GM12878 (cell line): ENCODE data around the gene FAM3B. TPM values are rescaled to one million over a fixed set of nuclear protein-coding genes. Genes with fewer than 3 reads are reported as not detected.
A peak's percentile ranks its signal among the peaks of the same experiment; 100 is the strongest.

ENCODE experiments used
- BRCA1 ChIP-seq: IDR thresholded peaks from 2 replicates; pipeline ENCODE4 v1.6.1; 2011; ENCODE audit warnings: low read depth, low read length, improper control_type of control experiment
- CBFB ChIP-seq: IDR thresholded peaks from 2 replicates; pipeline ENCODE4 v1.6.1; 2016; ENCODE audit warnings: antibody characterized with exemption, low read depth
- CBX3 ChIP-seq: fragments of 200-600 bp; sonication (generic); IDR thresholded peaks from 2 replicates; pipeline ENCODE4 v1.6.1; 2016; ENCODE audit warnings: low read depth, borderline replicate concordance
- FOXM1 ChIP-seq: IDR thresholded peaks from 2 replicates; pipeline ENCODE4 v1.6.1; 2012; ENCODE audit warnings: low read depth, mild to moderate bottlenecking, inconsistent platforms, low read length, moderate library complexity
- IKZF1 ChIP-seq: fragments of 450-650 bp; conservative IDR thresholded peaks from 2 replicates; pipeline ENCODE4 v1.6.1; 2017; ENCODE audit warnings: antibody characterized with exemption, mild to moderate bottlenecking
- KAT2A ChIP-seq: conservative IDR thresholded peaks from 2 replicates; pipeline ENCODE4 v1.6.1; 2011; ENCODE audit warnings: low read depth, low read length; ENCODE audit not compliant: control insufficient read depth
- MYB ChIP-seq: fragments of 150-350 bp; IDR thresholded peaks from 2 replicates; pipeline ENCODE4 v1.6.1; 2014; ENCODE audit warnings: mild to moderate bottlenecking, low read depth, low read length, borderline replicate concordance
- NR2F1 ChIP-seq: fragments of 450-650 bp; conservative IDR thresholded peaks from 2 replicates; pipeline ENCODE4 v1.6.1; 2017; ENCODE audit warnings: mild to moderate bottlenecking
- RFX5 ChIP-seq: IDR thresholded peaks from 2 replicates; pipeline ENCODE4 v1.6.1; 2011; ENCODE audit warnings: low read depth, low read length, improper control_type of control experiment
- STAT3 ChIP-seq: IDR thresholded peaks from 2 replicates; pipeline ENCODE4 v1.6.1; 2011; ENCODE audit warnings: low read depth, low read length, improper control_type of control experiment
- TCF12 ChIP-seq: IDR thresholded peaks from 2 replicates; pipeline ENCODE4 v1.6.1; 2011; ENCODE audit warnings: low read depth, mild to moderate bottlenecking, low read length
- ZBED1 ChIP-seq: IDR thresholded peaks from 2 replicates; pipeline ENCODE4 v1.6.1; 2016; ENCODE audit warnings: borderline replicate concordance
- polyA plus RNA-seq, 11 experiments: library from polyadenylated mRNA; depleted of rRNA in 4 of 11; unstranded in 6 of 11; stranded (reverse) in 5 of 11; fragments of >200 nt; fragmentation: Nextera tagmentation in 4 of 11; fragmentation: Illumina TruSeq in 1 of 11; extraction: Ambion mirVana in 4 of 11; extraction: Trizol in 1 of 11; gene quantifications; 1 replicate in 1 of 11; 2 replicates in 10 of 11; pipeline versions ENCODE4 v1.2.1 to v1.2.3, GENCODE V29; 2011 to 2016; ENCODE audit warnings: inconsistent platforms in 2 of 11, missing spikeins in 2 of 11, low read depth in 1 of 11
- total RNA-seq, 4 experiments: library from RNA; depleted of rRNA in 3 of 4; stranded (reverse); fragments of >200 nt in 3 of 4; fragmentation: Illumina TruSeq in 1 of 4; extraction: Trizol in 1 of 4; gene quantifications; 2 replicates each; pipeline versions ENCODE4 v1.2.1 to v1.2.3, GENCODE V29; 2013 to 2021
- TF ChIP-seq, protein P1 (sequence below): fragments of 450-650 bp; IDR thresholded peaks from 2 replicates; pipeline ENCODE4 v1.6.1; 2017; ENCODE audit warnings: mild to moderate bottlenecking, moderate library complexity
- TF ChIP-seq, protein P2 (sequence below): IDR thresholded peaks from 2 replicates; pipeline ENCODE4 v1.6.1; 2012; ENCODE audit warnings: improper control_type of control experiment, low read depth, low read length; ENCODE audit not compliant: insufficient replicate concordance
- TF ChIP-seq, protein P3 (sequence below): fragments of 450-650 bp; IDR thresholded peaks from 2 replicates; pipeline ENCODE4 v1.6.1; 2017; ENCODE audit warnings: mild to moderate bottlenecking, low read depth, inconsistent platforms; ENCODE audit not compliant: poor library complexity, severe bottlenecking
- TF ChIP-seq, protein P4 (sequence below): fragments of 450-650 bp; IDR thresholded peaks from 2 replicates; pipeline ENCODE4 v1.6.1; 2017; ENCODE audit warnings: mild to moderate bottlenecking

Gene FAM3B
- total and polyA plus RNA-seq, 10 of the 15 experiments (the other 5 are each of a cell fraction or from before 2014, with no cell fraction given) = 0.12 TPM; not detected in 9

DNA sequence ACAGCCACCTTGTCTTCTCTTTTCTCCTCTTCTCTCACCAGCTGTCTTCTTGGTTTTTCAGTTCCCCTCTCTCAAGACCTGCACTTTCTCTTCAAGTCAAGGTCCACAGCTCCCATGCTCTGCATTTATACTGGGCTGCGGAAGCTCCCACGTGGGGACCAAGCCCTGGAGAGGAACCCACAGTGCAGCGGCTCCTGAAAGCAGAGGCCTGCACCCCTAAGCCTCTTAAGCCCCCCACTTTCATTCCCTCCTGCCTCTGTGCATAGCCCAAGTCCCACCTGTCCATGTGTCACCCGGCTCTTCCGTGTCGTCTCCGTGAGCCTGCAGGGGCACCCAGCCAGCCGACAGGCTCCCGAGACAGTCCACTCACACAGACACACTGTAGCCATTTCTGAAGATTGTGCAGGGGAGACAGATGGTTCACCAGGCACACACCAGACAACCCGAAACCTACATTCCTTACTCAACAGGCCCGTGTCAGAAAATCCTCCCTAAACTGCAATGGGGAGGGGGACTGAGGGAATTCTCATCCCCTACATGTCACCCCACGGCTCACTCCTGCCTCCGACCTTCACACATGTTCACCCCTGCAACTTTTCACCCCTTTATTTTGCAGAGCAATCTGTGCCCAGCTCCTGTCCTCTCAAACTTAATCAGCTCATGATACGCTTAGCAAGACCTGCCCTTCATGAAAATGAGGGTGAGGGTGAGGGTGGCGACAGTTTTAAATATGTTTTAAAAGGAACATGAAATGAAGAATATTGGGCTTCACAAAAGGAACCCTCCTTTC, 51.5 kb downstream of the FAM3B start (continued):
- TF ChIP-seq, protein P1, sequence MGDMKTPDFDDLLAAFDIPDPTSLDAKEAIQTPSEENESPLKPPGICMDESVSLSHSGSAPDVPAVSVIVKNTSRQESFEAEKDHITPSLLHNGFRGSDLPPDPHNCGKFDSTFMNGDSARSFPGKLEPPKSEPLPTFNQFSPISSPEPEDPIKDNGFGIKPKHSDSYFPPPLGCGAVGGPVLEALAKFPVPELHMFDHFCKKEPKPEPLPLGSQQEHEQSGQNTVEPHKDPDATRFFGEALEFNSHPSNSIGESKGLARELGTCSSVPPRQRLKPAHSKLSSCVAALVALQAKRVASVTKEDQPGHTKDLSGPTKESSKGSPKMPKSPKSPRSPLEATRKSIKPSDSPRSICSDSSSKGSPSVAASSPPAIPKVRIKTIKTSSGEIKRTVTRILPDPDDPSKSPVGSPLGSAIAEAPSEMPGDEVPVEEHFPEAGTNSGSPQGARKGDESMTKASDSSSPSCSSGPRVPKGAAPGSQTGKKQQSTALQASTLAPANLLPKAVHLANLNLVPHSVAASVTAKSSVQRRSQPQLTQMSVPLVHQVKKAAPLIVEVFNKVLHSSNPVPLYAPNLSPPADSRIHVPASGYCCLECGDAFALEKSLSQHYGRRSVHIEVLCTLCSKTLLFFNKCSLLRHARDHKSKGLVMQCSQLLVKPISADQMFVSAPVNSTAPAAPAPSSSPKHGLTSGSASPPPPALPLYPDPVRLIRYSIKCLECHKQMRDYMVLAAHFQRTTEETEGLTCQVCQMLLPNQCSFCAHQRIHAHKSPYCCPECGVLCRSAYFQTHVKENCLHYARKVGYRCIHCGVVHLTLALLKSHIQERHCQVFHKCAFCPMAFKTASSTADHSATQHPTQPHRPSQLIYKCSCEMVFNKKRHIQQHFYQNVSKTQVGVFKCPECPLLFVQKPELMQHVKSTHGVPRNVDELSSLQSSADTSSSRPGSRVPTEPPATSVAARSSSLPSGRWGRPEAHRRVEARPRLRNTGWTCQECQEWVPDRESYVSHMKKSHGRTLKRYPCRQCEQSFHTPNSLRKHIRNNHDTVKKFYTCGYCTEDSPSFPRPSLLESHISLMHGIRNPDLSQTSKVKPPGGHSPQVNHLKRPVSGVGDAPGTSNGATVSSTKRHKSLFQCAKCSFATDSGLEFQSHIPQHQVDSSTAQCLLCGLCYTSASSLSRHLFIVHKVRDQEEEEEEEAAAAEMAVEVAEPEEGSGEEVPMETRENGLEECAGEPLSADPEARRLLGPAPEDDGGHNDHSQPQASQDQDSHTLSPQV = no peak
- TF ChIP-seq STAT3 (no peak), CBX3 (no peak), MYB (no peak), CBFB (no peak), TCF12 (peak; percentile 93), FOXM1 (no peak), ZBED1 (0 out of 2 replicates have a peak, but pooled peaks have one; percentile 44), IKZF1 (peak; percentile 78), KAT2A (no peak), RFX5 (no peak), NR2F1 (0 out of 2 replicates have a peak, but pooled peaks have one; percentile 32), BRCA1 (no peak)
- TF ChIP-seq, protein P2, sequence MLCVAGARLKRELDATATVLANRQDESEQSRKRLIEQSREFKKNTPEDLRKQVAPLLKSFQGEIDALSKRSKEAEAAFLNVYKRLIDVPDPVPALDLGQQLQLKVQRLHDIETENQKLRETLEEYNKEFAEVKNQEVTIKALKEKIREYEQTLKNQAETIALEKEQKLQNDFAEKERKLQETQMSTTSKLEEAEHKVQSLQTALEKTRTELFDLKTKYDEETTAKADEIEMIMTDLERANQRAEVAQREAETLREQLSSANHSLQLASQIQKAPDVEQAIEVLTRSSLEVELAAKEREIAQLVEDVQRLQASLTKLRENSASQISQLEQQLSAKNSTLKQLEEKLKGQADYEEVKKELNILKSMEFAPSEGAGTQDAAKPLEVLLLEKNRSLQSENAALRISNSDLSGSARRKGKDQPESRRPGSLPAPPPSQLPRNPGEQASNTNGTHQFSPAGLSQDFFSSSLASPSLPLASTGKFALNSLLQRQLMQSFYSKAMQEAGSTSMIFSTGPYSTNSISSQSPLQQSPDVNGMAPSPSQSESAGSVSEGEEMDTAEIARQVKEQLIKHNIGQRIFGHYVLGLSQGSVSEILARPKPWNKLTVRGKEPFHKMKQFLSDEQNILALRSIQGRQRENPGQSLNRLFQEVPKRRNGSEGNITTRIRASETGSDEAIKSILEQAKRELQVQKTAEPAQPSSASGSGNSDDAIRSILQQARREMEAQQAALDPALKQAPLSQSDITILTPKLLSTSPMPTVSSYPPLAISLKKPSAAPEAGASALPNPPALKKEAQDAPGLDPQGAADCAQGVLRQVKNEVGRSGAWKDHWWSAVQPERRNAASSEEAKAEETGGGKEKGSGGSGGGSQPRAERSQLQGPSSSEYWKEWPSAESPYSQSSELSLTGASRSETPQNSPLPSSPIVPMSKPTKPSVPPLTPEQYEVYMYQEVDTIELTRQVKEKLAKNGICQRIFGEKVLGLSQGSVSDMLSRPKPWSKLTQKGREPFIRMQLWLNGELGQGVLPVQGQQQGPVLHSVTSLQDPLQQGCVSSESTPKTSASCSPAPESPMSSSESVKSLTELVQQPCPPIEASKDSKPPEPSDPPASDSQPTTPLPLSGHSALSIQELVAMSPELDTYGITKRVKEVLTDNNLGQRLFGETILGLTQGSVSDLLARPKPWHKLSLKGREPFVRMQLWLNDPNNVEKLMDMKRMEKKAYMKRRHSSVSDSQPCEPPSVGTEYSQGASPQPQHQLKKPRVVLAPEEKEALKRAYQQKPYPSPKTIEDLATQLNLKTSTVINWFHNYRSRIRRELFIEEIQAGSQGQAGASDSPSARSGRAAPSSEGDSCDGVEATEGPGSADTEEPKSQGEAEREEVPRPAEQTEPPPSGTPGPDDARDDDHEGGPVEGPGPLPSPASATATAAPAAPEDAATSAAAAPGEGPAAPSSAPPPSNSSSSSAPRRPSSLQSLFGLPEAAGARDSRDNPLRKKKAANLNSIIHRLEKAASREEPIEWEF = peak; percentile 87
- TF ChIP-seq, protein P3, sequence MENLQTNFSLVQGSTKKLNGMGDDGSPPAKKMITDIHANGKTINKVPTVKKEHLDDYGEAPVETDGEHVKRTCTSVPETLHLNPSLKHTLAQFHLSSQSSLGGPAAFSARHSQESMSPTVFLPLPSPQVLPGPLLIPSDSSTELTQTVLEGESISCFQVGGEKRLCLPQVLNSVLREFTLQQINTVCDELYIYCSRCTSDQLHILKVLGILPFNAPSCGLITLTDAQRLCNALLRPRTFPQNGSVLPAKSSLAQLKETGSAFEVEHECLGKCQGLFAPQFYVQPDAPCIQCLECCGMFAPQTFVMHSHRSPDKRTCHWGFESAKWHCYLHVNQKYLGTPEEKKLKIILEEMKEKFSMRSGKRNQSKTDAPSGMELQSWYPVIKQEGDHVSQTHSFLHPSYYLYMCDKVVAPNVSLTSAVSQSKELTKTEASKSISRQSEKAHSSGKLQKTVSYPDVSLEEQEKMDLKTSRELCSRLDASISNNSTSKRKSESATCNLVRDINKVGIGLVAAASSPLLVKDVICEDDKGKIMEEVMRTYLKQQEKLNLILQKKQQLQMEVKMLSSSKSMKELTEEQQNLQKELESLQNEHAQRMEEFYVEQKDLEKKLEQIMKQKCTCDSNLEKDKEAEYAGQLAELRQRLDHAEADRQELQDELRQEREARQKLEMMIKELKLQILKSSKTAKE = no peak
- TF ChIP-seq, protein P4, sequence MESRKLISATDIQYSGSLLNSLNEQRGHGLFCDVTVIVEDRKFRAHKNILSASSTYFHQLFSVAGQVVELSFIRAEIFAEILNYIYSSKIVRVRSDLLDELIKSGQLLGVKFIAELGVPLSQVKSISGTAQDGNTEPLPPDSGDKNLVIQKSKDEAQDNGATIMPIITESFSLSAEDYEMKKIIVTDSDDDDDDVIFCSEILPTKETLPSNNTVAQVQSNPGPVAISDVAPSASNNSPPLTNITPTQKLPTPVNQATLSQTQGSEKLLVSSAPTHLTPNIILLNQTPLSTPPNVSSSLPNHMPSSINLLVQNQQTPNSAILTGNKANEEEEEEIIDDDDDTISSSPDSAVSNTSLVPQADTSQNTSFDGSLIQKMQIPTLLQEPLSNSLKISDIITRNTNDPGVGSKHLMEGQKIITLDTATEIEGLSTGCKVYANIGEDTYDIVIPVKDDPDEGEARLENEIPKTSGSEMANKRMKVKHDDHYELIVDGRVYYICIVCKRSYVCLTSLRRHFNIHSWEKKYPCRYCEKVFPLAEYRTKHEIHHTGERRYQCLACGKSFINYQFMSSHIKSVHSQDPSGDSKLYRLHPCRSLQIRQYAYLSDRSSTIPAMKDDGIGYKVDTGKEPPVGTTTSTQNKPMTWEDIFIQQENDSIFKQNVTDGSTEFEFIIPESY = no peak
